HG03439 (cell line): ENCODE results near the gene CFAP410.
"Not testable (repeated sequence)": the region's sequence is repeated elsewhere in the genome, so short reads cannot be mapped to it uniquely, and the experiment has no call there.

Source experiments
- ATAC-seq: cut with Tn5 transposase; IDR thresholded peaks from one replicate; pipeline ENCODE4 v1.9.1; 2021; ENCODE audit warnings: mild to moderate bottlenecking, moderate library complexity; ENCODE audit not compliant: unreplicated experiment

Gene CFAP410

DNA sequence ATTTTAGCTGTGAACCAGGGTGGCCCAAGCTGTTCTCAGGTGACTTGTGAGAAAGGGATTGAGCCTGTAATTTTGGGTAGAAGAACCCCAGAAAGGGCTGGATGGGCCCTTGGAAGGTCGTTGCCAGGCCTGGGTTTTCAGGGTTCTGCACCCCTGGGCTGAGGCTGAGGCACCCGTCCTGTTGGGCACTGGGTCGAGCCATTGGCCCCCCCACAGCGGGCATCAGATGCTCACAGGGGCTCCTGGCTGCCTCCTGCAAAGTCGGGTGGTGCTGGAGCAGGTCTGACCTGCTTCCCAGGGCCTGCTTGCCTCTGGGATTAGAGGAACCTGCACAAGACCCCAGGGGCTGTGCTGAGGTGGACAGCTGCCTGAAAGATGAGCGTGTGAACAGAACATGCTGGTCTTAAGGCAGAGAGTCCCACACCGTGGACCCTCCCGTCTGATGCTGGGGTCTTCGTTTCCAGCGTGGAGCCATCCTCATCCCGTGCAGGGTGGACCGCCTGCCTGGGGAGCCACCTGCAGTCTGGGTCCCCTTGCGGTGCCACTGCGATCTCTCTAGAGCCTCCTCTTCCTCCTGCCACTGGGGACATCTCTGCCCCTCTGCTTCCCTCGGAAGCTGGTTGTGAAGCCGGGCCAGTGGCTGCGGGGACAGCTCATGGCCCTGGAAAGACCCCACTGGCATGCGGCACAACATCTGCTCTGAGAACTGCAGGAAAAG, 12.5 kb upstream of the CFAP410 start:
- ATAC-seq: no peak

DNA sequence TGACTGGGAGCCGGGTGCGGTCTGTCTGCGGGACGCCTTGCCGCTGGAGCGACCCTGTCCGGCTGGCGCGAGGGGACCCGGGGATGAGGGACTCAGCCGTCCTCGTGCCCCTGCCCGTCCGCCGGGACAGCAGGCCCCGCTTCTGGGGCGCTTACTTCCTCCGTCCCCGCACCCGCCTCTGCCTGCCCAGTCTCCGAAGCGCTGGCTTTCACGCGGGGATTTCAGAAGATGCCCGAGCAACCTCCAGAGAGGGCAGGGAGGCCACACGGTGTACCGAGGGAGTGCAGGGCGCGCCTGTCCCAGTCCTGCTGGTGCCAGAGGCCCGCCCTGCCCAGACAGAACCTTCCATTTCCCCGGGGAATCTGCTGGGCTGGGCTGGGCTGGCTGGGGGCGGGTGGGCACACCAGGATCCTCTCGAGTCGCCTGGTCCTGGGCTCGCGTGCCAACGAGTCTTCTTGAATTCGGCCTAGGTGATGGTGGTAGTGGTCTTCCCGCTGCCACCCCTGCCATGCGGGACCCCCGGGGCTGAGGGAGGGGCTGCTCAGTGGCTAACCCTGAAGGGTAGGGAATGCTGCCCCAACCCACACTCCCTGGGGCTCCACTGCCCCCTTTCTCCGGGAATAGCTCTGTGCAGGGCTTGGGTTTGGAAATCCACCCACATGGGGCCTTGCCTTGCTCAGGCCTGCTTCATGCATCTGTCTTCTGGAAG, 11.7 kb upstream of the CFAP410 start:
- no peak for ATAC-seq

DNA sequence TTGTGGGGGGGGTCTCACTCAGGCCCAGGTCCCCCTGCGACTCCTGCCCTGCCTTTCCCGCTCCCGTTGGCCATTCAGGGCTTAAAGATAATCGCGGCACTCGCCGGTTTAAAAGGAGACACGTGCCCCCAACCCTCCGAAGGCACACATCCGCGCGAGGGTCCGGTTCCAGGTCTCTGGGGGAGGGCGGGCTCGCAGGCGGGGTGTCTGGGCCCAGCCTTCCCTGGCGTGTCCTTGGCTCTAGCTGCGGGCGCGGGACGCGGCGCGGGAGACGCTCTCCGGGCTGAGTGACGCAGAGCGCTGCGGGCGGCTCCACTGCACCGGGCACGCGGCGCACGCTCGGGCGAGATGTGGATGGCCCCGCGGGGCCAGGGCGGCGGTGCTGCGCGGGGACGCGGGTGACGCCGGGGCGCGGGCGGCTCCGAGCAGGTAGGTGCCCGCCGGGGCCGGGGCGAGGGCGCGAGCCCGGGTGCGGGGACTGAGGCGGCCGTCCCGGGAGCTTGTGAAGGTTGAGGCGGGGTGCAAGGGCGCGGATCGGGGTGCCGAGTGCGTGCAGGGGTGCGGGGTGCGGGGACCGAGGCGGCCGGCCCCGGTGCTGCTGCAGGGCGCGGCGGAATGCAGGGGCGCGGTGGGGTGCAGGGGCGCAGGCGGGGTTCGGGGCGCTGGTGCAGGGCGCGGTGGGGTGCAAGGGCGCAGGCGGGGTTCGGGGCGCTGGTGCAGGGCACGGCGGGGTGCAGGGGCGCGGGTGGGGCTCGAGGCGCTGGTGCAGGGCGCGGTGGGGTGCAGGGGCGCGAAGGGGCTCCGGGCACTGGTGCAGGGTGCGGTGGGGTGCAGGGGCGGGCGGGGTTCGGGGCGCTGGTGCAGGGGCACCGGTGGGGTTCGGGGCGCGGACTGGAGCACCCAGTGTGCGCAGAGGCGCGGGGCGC, 10.9 kb upstream of the CFAP410 start:
- no peak for ATAC-seq

DNA sequence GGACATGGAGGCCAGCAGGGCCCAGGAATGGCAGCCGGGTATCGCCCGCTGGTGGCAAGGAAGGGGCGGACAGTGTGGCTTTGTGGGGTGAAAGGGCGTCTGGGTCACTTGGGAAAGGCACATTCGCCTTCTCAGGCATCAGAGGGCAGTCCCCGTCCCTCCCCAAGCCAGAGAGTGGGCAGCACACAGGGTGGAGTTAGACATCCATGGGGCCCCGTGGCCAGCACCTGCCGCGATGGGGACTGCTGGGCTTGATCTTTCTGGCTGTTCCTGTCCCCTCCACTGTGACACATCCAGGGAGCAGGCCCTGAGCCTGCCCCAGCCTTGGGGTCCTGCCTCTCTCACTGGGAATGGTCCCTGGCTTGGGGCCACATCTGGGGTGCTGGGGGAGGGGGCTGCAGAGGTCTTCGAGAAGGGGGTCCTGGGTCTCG, 10.2 kb upstream of the CFAP410 start:
- ATAC-seq: no peak

DNA sequence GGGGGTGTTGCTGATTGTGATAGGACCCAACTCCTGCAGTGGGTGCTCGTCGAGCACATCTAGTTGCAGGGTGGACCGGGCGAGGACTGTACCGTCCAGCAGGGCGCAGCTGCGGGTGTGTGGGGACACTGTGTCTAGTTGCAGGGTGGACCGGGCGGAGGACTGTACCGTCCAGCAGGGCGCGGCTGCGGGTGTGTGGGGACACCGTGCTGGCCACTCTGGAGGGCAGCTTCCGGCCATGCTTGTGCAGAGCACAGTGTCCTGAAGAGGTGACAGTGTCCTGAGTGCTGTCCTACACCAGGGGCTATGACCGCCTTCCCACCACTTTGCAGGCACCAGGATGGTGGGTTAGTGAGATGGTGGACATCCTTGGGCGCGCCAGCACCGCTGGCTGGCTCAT, 9.7 kb upstream of the CFAP410 start:
- ATAC-seq: no peak

DNA sequence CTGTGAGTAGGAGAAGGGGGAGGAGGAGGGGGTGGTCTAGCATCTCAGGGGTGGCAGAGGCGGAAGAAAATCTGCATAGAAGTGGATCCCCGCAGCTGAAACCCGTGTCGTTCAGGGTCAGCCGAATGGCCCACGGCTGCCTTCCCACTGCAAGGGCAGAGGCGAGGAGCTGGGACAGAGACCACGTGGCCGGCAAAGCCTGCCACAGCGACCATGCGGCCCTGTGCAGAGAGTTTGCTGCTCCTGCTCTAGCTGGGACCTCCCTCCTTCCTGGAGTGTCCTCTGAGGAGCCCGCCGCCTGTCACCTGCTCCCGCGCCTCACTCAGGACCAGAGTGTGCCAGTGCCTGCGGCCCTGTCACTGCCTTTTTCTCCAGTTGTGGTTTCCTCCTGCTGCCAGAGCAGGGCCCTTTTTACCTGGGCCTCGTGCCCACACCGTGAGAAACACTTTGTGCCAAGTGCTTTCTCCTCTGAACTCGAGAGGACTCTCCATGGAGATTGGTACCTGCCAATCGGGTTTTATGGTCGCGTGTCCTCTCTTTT, 8.8 kb upstream of the CFAP410 start:
- ATAC-seq: no peak

DNA sequence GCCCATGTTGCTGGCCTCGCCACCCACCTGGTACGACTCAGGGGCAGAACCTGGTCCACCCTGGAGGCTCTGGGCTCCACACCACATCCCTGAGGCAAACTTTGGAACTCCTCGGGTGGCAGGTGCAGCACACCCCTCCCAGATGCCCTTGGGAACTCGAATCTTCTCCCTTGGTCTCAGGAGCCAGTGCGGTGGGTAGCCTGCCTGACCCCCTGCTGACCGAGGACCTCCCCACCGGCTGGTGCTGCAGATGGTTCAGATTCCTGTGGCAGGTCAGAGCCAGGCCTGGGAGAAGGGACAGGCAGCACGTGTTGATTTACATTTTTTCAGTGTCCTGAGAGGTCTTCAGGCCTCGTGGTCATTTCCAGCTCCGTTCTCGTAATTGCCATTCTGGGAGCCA, 6.3 kb upstream of the CFAP410 start:
- ATAC-seq: no peak

DNA sequence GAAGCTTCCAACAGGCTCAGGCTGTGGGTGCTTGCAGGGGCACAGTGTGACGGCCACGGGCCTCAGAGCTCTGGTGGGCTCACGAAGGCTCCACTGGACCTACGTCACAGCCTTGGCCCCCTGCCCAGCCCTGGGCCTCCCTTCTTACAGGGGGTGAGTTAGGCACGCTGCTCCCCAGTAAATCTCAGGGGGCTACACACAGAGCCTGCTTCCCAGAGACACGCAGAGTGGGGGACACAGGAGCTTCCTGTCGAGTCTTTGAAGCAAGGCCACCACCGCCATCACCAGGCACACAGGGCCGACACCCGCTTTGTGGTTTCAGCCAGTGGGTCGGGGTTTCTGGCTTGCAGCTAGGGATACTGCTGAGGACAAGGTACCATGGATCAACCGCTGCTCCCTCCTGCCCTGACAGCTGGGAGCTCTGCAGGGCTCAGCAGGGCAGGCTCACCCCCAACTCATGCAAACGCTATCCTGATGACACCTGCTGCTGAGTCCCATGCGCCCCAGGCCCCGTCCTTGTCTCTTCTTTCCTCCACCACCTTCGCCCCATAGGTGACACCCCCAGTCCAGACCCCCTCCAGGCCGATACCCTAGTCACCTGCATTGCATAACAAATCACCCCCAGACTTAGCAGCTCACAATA, 5.5 kb upstream of the CFAP410 start:
- ATAC-seq: no peak

DNA sequence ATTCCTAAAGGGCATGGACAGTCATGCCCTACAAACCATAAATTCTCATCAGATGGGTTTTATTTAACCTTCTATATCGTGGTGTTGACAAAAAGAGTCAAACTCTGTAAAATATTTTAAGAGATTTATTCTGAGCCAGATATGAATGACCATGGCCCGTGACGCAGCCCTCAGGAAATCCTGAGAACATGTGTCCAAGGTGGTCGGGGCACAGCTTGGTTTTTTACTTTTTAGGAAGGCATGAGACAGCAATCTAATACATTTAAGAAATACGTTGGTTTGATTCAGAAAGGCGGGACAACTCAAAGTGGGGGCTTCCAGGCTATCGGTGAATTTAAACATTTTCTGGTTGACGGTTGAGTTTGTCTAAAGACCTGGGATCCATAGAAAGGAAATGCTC, 3.8 kb upstream of the CFAP410 start:
- not testable (repeated sequence) for ATAC-seq

DNA sequence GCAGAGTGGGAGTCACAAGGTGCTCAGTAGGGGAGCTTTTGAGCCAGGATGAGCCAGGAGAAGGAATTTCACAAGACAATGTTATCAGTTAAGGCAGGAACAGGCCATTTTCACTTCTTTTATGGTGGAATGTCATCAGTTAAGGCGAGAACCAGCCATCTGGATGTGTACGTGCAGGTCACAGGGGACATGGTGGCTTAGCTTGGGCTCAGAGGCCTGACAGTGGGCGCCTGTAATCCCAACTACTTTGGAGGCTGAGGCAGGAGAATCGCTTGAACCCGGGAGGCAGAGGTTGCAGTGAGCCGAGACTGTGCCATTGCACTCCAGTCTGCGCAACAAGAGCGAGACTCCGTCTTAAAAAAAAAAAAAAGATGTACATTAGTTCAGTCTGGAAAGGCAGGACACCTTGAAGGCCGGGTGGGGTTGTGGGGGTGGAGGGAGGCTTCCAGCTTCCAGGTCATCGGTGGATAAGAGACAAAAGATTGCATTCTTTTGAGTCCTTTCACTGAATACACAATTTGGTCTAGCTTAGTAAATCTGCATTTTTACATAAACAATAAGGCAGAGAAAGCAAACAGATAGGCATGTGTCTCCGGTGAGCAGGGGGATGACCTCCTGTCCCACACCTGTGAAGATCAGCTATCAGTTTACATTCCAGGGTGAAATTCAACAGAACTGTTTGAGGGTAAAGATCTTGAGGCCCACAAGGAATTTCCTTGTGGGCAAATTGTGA, 2.7 kb upstream of the CFAP410 start:
- not testable (repeated sequence) for ATAC-seq

DNA sequence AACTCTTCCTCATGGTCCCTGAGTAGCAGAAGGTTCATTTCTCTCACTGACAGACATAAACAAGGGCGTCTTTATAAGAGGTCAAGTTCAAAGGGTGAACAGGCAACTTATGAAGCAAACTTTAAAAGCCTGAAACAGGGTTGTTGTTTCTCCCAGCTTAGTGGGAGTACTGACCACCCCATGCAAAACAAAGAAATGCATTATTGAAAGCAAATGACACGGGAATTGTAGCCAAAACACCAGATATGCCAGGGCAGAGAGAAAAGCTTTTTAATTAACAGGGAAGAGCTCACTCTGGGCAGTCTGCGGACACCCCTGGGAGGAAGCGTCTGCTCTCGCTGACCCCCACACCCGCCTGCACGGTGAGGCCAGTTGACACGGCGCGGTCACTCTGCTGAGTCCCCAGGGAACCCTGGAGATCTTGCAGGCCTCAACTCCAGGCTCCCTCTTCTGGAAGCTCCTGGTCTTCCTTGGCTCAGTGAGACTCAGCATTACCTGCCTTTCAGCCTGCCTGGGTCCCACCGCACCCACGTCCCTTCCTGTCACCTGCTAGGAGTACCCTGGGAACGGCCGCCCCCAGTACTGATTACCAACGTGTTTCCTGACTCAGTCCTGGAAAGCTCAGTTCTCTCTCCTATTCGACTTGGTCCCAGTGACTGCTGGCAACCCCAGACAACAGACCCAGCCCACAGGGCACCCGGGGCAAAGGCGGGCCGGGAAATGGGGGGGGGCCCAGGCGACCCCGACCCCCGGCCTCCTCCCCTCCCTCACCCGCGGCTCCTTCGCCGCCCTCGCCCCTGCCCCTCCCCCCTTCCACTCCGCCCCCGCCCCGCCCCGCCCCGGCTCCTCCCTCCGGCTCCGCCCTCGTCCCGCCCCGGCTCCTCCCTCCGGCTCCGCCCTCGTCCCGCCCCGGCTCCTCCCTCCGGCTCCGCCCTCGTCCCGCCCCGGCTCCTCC, 972 bp downstream of the CFAP410 start:
- ATAC-seq: no peak

DNA sequence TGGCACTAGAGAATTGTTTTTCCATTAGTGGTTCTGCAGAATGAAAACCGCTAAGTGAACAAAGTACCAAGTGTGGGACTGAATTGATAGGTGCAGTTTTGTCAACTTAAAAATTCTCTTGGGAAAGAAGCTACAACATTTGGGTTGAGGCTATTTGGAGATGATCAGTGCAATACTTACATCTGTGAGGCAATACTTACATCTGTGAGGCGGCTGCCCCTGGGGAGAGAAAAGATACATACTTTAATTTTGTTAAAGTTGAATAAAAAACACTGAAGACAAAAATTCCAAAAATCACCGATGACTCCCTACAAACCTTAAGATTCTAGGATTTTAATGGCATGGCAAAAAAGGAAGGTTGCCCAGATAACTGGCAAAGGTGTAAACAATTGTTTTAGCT, 1.7 kb downstream of the CFAP410 start:
- no peak for ATAC-seq

DNA sequence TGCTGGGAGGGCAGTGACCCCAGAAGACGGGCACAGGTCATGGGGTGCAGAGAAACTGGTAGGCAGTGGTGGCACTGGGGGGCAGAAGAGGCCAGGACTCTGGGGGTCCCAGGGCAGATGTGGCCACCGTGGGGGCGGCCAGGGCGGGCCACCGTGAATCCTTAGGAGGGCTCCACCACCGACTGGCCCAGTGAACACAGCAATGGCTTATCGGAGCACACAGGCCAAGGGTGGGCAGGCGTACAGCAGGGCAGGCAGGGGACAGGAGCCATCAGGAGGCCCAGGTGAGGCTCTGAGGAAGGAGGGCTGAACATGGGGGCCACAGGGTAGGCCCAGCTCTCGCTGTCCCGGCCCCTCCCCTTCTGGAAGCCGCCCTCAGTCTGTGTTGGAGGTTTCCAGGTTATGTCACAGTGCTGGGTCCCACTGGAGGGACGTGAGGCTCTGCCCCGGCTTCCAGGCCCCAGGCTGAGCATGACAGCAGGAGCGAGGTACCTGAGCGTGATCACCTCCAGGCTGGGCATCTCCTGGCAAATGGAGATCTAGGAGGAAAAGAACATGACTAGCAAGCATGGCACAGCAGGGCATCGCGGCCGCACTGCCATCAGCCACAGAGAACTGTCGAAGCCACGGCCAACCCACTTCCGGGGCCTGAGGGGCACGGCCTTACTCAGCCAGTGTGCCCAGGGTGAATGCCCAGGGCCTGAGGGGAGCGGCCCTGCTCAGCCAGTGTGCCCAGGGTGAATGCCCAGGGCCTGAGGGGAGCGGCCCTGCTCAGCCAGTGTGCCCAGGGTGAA, 3.7 kb downstream of the CFAP410 start:
- no peak for ATAC-seq

DNA sequence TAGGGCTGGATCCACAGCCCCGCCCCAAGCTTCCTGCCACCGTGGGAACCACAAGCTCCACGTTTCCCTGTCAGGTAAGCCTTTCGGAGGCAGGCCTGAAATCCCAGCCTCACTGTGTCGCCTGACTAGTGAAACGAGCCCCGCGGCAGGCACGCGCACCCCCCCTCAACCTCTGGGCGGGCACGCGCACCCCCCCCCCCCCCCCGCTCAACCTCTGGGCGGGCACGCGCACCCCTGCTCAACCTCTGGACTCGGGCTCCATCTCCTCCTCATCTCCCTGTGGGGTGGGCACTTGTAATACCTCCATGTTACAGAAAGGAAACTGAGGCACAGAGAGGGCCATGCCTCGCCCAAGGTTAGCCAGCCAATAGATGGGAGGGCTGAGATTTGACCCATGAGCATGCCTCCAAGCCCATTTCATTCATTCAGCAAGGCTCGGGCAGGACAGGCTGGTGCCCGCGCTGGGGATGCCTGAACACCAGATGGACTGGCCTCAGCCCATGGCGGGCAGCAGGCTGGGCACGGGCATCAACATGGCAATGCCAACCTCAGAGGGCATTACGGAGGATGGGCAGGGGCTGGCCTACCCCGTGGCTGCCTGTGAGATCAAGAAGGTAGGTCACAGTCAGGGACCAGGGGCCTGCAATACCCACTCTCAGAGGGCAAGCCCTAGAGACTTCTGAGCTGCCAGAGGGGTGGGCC, 4.7 kb downstream of the CFAP410 start:
- ATAC-seq: no peak

DNA sequence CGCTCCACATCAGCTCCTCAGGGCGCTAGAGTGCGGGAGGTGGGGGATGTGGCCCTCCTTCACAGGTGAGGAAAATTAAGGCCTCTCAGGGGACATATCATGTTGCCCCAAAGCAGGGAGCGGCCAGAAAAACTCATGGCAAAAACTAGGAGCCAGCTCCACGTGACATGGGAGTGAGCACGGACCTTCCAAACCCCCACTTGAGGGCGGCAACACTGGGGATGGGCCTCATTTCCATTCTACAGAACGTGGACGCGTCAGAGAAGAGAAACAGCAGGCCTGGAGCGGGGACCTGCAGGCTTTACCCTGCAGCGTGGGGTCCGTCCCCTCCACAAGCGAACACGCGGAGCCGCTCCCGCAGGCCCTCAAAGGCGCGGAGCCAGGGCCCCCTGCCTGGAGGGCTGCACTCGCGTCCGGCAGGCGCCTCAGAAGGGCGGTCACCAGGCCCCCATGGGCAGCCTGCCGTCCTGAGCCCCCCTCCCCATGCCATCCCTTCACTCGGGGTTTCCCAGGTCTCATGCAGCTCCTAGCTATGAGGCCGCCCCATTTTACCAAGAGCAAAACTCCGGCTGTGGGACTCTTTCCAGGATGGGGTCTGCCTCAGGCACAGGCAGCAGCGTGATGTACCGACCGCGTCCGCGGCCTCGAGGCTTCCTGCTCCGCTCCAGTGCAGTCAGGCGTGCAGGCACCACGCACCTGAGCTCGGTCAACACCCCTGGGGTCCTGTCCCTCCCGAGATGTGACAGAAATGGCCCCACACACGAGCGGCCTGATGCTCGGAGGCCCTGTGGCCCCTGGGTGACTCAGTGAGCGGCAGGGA, 5.5 kb downstream of the CFAP410 start:
- ATAC-seq: no peak

DNA sequence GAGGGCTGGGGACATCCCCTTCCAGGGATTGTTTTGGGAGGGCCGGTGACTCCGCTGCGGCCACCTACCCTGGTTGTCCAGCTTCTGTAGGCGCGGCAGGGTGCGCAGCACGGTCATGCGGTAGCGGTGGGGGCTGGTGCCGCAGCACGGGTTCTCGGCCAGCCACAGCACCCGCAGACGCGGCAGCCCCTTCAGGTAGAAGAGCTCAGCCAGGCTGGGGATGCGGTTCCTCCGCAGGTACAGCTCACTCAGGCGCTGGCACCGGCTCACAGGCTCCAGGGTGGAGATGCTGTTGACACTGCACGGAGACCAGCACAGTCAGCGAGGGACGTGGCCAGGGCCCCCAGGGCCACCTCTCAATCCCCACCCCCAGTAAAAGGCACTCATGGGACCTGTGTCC, 6.2 kb downstream of the CFAP410 start:
- ATAC-seq: no peak

DNA sequence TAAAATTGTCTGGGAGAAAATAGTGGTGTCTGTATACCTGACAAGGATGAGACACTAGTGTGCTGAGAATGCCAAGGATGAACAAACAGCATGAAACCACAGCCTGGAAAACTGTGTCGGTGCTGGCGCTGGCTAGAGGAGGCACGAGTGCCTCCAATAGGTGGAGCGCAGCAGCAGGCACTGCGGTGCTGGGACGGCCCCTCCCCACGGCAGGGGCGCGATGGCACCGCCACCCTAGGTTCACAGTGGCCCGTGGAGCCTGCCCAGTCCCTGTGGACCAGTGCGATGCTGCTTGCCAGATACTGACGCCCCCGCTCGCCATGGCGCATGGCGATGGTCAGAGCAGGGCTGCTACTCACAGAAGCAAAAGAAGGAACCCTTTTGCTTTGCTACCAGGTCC, 6.8 kb downstream of the CFAP410 start:
- no peak for ATAC-seq
